ENCODE results near the gene CXXC5. TPM values are rescaled to one million over a fixed set of nuclear protein-coding genes. Genes with fewer than 3 reads are reported as not detected.

The CXXC5 gene
- total RNA-seq, 1 donor from 2014 or later: 246 TPM

- peak; percentile 80 for DNase-seq (ENCODE audit: low read depth)
These were observed 30.9 kb downstream of the CXXC5 start for GRCh38 chr5:139678751-139679750.

GRCh38 chr5:139680368-139681111 lies 32.4 kb downstream of the CXXC5 start:
- no peak for DNase-seq (ENCODE audit: low read depth)

- DNase-seq (ENCODE audit: low read depth): no peak
These were observed 32.9 kb downstream of the CXXC5 start for GRCh38 chr5:139681112-139681458.

GRCh38 chr5:139681466-139681865 lies 33.3 kb downstream of the CXXC5 start:
- DNase-seq (ENCODE audit: low read depth): no peak

- no peak for DNase-seq (ENCODE audit: low read depth)
These were observed 34.1 kb downstream of the CXXC5 start for GRCh38 chr5:139682016-139682975.

GRCh38 chr5:139683295-139684271 lies 35.4 kb downstream of the CXXC5 start:
- DNase-seq (ENCODE audit: low read depth): no peak

GRCh38 chr5:139684350-139684880 lies 36.3 kb downstream of the CXXC5 start:
- no peak for DNase-seq (ENCODE audit: low read depth)

GRCh38 chr5:139684881-139685749 lies 37.0 kb downstream of the CXXC5 start:
- peak; percentile 86 for DNase-seq (ENCODE audit: low read depth)

- no peak for DNase-seq (ENCODE audit: low read depth)
These were observed 37.7 kb downstream of the CXXC5 start for GRCh38 chr5:139685886-139686285.

- DNase-seq (ENCODE audit: low read depth): no peak
These were observed 38.2 kb downstream of the CXXC5 start for GRCh38 chr5:139686356-139686705.

GRCh38 chr5:139686706-139687441 lies 38.7 kb downstream of the CXXC5 start:
- no peak for DNase-seq (ENCODE audit: low read depth)

GRCh38 chr5:139687656-139688055 lies 39.5 kb downstream of the CXXC5 start:
- DNase-seq (ENCODE audit: low read depth): no peak

GRCh38 chr5:139688088-139688702 lies 40.0 kb downstream of the CXXC5 start:
- no peak for DNase-seq (ENCODE audit: low read depth)

GRCh38 chr5:139688751-139689372 lies 40.7 kb downstream of the CXXC5 start:
- no peak for DNase-seq (ENCODE audit: low read depth)

- no peak for DNase-seq (ENCODE audit: low read depth)
These were observed 41.5 kb downstream of the CXXC5 start for GRCh38 chr5:139689631-139690063.

- peak; percentile 81 for DNase-seq (ENCODE audit: low read depth)
These were observed 42.1 kb downstream of the CXXC5 start for GRCh38 chr5:139690064-139690802.
